ENCODE data around the gene MAP1LC3A. TPM values are rescaled to one million over a fixed set of nuclear protein-coding genes. Genes with fewer than 3 reads are reported as not detected.

MAP1LC3A gene
- total RNA-seq, 1 experiment from 2014 or later = 25.9 TPM

DNA sequence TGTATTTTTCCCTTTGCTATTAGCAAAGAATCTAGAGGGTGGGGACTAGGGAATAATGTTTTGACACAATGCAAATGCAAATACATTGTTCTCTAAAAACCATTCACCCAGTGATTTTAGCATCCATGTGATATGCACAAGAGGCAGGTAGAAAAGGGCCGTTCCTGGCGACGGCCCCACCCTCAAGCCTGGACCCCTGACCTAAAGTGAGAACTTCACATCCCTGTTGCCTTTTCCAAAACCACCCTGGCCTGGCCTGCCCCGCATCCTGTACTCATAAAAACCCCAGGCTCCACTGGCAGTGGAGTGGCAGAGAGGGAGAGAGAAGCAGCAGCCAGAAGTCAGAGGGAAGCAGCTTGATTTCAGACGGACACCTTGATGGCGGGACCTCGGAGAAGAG lies 48.5 kb downstream of the MAP1LC3A start:
- Histone ChIP-seq H3K4me1 (ENCODE audit: insufficient read depth, low read length) (no peaks in the 10 kb centered on the region), H3K9ac (ENCODE audit: extremely low read depth, insufficient read length, low read length) (no peak overlapping the region), H2BK120ac (ENCODE audit: low read depth, low read length, poor library complexity, severe bottlenecking) (no peak overlapping the region), H3K56ac (ENCODE audit: insufficient read length, low read depth, low read length) (no peak overlapping the region), H4K8ac (replicated peaks; ENCODE audit: insufficient read length, low read depth, low read length) (no peak overlapping the region), H3K79me2 (ENCODE audit: insufficient read depth, low read length) (no peaks in the 10 kb centered on the region), H2AFZ (ENCODE audit: low read length) (no peak overlapping the region), H3K27me3 (ENCODE audit: insufficient read depth, low read length) (no peaks in the 10 kb centered on the region), H2BK15ac (ENCODE audit: low read depth, low read length) (no peak overlapping the region), H2BK12ac (ENCODE audit: insufficient read length, low read depth, low read length) (no peak overlapping the region), H3K18ac (ENCODE audit: insufficient read length, low read depth, low read length) (no peak overlapping the region), H2BK20ac (ENCODE audit: low read depth, low read length, poor library complexity, severe bottlenecking) (no peak overlapping the region), H3K4me2 (ENCODE audit: insufficient read depth, insufficient read length, low read length) (no peak overlapping the region), H3T11ph (ENCODE audit: low read length) (no peak overlapping the region), H4K5ac (ENCODE audit: insufficient read length, low read depth, low read length) (no peak overlapping the region), H4K91ac (ENCODE audit: insufficient read length, low read depth, low read length) (no peak overlapping the region), H4K20me1 (ENCODE audit: control insufficient read depth, insufficient read depth, insufficient read length) (no peaks in the 10 kb centered on the region), H3K23ac (ENCODE audit: insufficient read length, low read depth, low read length) (no peak overlapping the region), H3K23me2 (ENCODE audit: insufficient read length, low read depth, low read length, poor library complexity, severe bottlenecking) (no peaks in the 10 kb centered on the region), H3K79me1 (ENCODE audit: insufficient read depth, low read depth, low read length, poor library complexity, severe bottlenecking) (no peaks in the 10 kb centered on the region), H3K27ac (ENCODE audit: insufficient read length, low read depth, low read length) (no peak overlapping the region), H3K14ac (ENCODE audit: insufficient read depth, low read length) (no peak overlapping the region), H3K9me3 (ENCODE audit: control insufficient read depth, low read depth, low read length) (no peaks in the 10 kb centered on the region), H2BK5ac (ENCODE audit: insufficient read length, low read length) (no peak overlapping the region), H3K4ac (ENCODE audit: low read depth, low read length) (no peak overlapping the region), H2AK5ac (ENCODE audit: insufficient read length, low read length) (no peak overlapping the region)
- Mint-ChIP-seq H3K27ac (peak overlapping the region in 2 of 3 experiments; percentile 19 to 82; a peak in 3 of 7 replicates), H3K4me3 (no peak overlapping the region), H3K27me3 (ENCODE audit: low read depth) (no peaks in the 10 kb centered on the region; the same call in 1 of the 2 replicates), H3K9me3 (no peaks in the 10 kb centered on the region), H3K4me1 (peaks cover 4 to 5% of the 10 kb centered on the region in 2 experiments), H3K36me3 (ENCODE audit: insufficient read depth in 1 of 3, low read depth in 3 of 3) (peaks cover 2 to 9% (median 6%) of the 10 kb centered on the region in 3 experiments; a peak in 5 of 7 replicates)
- TF ChIP-seq, protein P1, sequence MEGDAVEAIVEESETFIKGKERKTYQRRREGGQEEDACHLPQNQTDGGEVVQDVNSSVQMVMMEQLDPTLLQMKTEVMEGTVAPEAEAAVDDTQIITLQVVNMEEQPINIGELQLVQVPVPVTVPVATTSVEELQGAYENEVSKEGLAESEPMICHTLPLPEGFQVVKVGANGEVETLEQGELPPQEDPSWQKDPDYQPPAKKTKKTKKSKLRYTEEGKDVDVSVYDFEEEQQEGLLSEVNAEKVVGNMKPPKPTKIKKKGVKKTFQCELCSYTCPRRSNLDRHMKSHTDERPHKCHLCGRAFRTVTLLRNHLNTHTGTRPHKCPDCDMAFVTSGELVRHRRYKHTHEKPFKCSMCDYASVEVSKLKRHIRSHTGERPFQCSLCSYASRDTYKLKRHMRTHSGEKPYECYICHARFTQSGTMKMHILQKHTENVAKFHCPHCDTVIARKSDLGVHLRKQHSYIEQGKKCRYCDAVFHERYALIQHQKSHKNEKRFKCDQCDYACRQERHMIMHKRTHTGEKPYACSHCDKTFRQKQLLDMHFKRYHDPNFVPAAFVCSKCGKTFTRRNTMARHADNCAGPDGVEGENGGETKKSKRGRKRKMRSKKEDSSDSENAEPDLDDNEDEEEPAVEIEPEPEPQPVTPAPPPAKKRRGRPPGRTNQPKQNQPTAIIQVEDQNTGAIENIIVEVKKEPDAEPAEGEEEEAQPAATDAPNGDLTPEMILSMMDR (conservative IDR thresholded peaks at IDR 0.05) = no peak
- DNase-seq = no peak
- no CpG with 5 or more reads among the region's 7 CpGs for WGBS (ENCODE audit: extremely low coverage, insufficient read length, low lambda C conversion rate)

Other genes starting within 250 kb of the MAP1LC3A start
- gene ITCH, start 195.4 kb upstream of the MAP1LC3A start, total RNA-seq (2021) = 55.9 and 56.9 TPM in 2 replicates
- gene DYNLRB1, start 42.3 kb upstream of the MAP1LC3A start, total RNA-seq (2021) = 200 and 209 TPM in 2 replicates
- 32.8 and 35.6 TPM in 2 replicates for gene PIGU, start 118.4 kb downstream of the MAP1LC3A start, total RNA-seq (2021)
- gene TP53INP2, start 145.6 kb downstream of the MAP1LC3A start, total RNA-seq (2021) = 8.0 TPM in 2 replicates